HAP-1 (cell line): ENCODE results near the gene WLS.
"Not testable (repeated sequence)": the region's sequence is repeated elsewhere in the genome, so short reads cannot be mapped to it uniquely, and the experiment has no call there.

ENCODE experiments used
- DNase-seq, 2 experiments: peaks; one replicate each; pipeline ENCODE4 v3.0.0-alpha.2; 2016 to 2020; ENCODE audit warnings: low spot score in 2 of 2
- H3K27me3 ChIP-seq: fragments of 250-450 bp; sonication (Bioruptor Pico); 2 replicates; pipeline ENCODE4 v1.5.1; 2020; ENCODE audit warnings: low read depth, mild to moderate bottlenecking, moderate library complexity
- H3K36me3 ChIP-seq: fragments of 250-450 bp; sonication (Bioruptor Pico); replicated peaks from 2 replicates; pipeline ENCODE4 v1.5.1; 2020; ENCODE audit warnings: mild to moderate bottlenecking
- H3K4me1 ChIP-seq: fragments of 250-450 bp; sonication (Bioruptor Pico); 2 replicates; pipeline ENCODE4 v1.5.1; 2020; ENCODE audit warnings: mild to moderate bottlenecking
- H3K4me3 ChIP-seq: fragments of 250-450 bp; sonication (Bioruptor Pico); 2 replicates; pipeline ENCODE4 v1.5.1; 2020; ENCODE audit warnings: mild to moderate bottlenecking, moderate library complexity
- H3K9me3 ChIP-seq: fragments of 250-450 bp; sonication (Bioruptor Pico); 2 replicates; pipeline ENCODE4 v1.5.1; 2020; ENCODE audit warnings: mild to moderate bottlenecking, moderate library complexity
- in situ Hi-C: fragments of 300-500 bp; cut with MboI; formaldehyde crosslinking; loops from 3 replicates; pipeline ENCODE4 v1.14.3; 2020; ENCODE audit warnings: low sequenced_read_pairs, inconsistent platforms, mixed read lengths

Gene WLS

GRCh38 chr1:68232289-68233148, at the start of gene WLS:
TSS of gene WLS (minus strand) at chr1:68232523. CDS start at chr1:68232299, 224 bp downstream.
- Histone ChIP-seq H3K36me3 (no peaks in the 10 kb centered on the region), H3K9me3 (no peaks in the 10 kb centered on the region), H3K4me1 (peaks cover 39% of the 10 kb centered on the region), H3K27me3 (no peaks in the 10 kb centered on the region), H3K4me3 (peak within 1 kb of the TSS; percentile 71)
- in situ Hi-C loops, result no loop called here
- peak; percentile 85 to 90 for DNase-seq

GRCh38 chr1:68280286-68280685, 48.0 kb upstream of the WLS start:
- H3K4me3 ChIP-seq, result no peak overlapping the region
- DNase-seq, result no peak
- in situ Hi-C loops, result no loop called here
- peaks cover 4% of the 10 kb centered on the region; the same call in 1 of the 2 replicates for H3K4me1 ChIP-seq
- no peaks in the 10 kb centered on the region for H3K9me3 ChIP-seq
- H3K36me3 ChIP-seq, result no peaks in the 10 kb centered on the region
- H3K27me3 ChIP-seq, result no peaks in the 10 kb centered on the region

- in situ Hi-C loops, result no loop called here
- H3K4me3 ChIP-seq, result no peak overlapping the region
- DNase-seq, result no peak
- H3K9me3 ChIP-seq, result no peaks in the 10 kb centered on the region
- no peaks in the 10 kb centered on the region for H3K36me3 ChIP-seq
- H3K27me3 ChIP-seq, result no peaks in the 10 kb centered on the region
- peaks cover 4% of the 10 kb centered on the region; the same call in 1 of the 2 replicates for H3K4me1 ChIP-seq
These were observed 47.5 kb upstream of the WLS start for GRCh38 chr1:68279846-68280245.

GRCh38 chr1:68278221-68278620, 45.9 kb upstream of the WLS start:
- no peak for DNase-seq
- Histone ChIP-seq H3K4me1 (no peaks in the 10 kb centered on the region), H3K9me3 (no peaks in the 10 kb centered on the region), H3K4me3 (no peak overlapping the region), H3K36me3 (no peaks in the 10 kb centered on the region), H3K27me3 (no peaks in the 10 kb centered on the region)
- in situ Hi-C loops, result no loop called here

GRCh38 chr1:68276448-68276847, 44.1 kb upstream of the WLS start:
- DNase-seq, result no peak
- in situ Hi-C loops, result no loop called here
- Histone ChIP-seq H3K36me3 (no peaks in the 10 kb centered on the region), H3K9me3 (no peaks in the 10 kb centered on the region), H3K27me3 (no peaks in the 10 kb centered on the region), H3K4me3 (no peak overlapping the region), H3K4me1 (no peaks in the 10 kb centered on the region; the same call in 1 of the 2 replicates)

- H3K27me3 ChIP-seq, result no peaks in the 10 kb centered on the region
- in situ Hi-C loops, result no loop called here
- no peak overlapping the region for H3K4me3 ChIP-seq
- no peaks in the 10 kb centered on the region; the same call in 1 of the 2 replicates for H3K4me1 ChIP-seq
- DNase-seq, result no peak
- no peaks in the 10 kb centered on the region for H3K36me3 ChIP-seq
- H3K9me3 ChIP-seq, result no peaks in the 10 kb centered on the region
These were observed 41.2 kb upstream of the WLS start for GRCh38 chr1:68273530-68273929.

- no peaks in the 10 kb centered on the region for H3K9me3 ChIP-seq
- H3K4me1 ChIP-seq, result no peaks in the 10 kb centered on the region; the same call in 1 of the 2 replicates
- no peaks in the 10 kb centered on the region for H3K27me3 ChIP-seq
- H3K36me3 ChIP-seq, result no peaks in the 10 kb centered on the region
- H3K4me3 ChIP-seq, result no peak overlapping the region
- DNase-seq, result no peak
- in situ Hi-C loops, result no loop called here
These were observed 39.3 kb upstream of the WLS start for GRCh38 chr1:68271596-68271995.

GRCh38 chr1:68270951-68271350, 38.6 kb upstream of the WLS start:
- Histone ChIP-seq H3K27me3 (no peaks in the 10 kb centered on the region), H3K4me1 (no peaks in the 10 kb centered on the region; the same call in 1 of the 2 replicates), H3K9me3 (no peaks in the 10 kb centered on the region), H3K36me3 (no peaks in the 10 kb centered on the region), H3K4me3 (no peak overlapping the region)
- in situ Hi-C loops, result no loop called here
- DNase-seq, result no peak

GRCh38 chr1:68269637-68270430, 37.5 kb upstream of the WLS start:
- H3K9me3 ChIP-seq, result no peaks in the 10 kb centered on the region
- no peak for DNase-seq
- no peaks in the 10 kb centered on the region for H3K36me3 ChIP-seq
- no peaks in the 10 kb centered on the region; the same call in 1 of the 2 replicates for H3K4me1 ChIP-seq
- no peak overlapping the region for H3K4me3 ChIP-seq
- in situ Hi-C loops, result no loop called here
- no peaks in the 10 kb centered on the region for H3K27me3 ChIP-seq

- in situ Hi-C loops, result no loop called here
- no peaks in the 10 kb centered on the region; the same call in 1 of the 2 replicates for H3K4me1 ChIP-seq
- DNase-seq, result no peak
- H3K9me3 ChIP-seq, result no peaks in the 10 kb centered on the region
- H3K36me3 ChIP-seq, result no peaks in the 10 kb centered on the region
- H3K27me3 ChIP-seq, result no peaks in the 10 kb centered on the region
- no peak overlapping the region for H3K4me3 ChIP-seq
These were observed 36.7 kb upstream of the WLS start for GRCh38 chr1:68268896-68269483.

GRCh38 chr1:68256824-68257223, 24.5 kb upstream of the WLS start:
- H3K4me3 ChIP-seq, in situ Hi-C loops, H3K27me3 ChIP-seq, H3K36me3 ChIP-seq, H3K4me1 ChIP-seq, H3K9me3 ChIP-seq, DNase-seq: not testable (repeated sequence)

GRCh38 chr1:68255301-68255700, 23.0 kb upstream of the WLS start:
- no peaks in the 10 kb centered on the region for H3K9me3 ChIP-seq
- in situ Hi-C loops, result no loop called here
- DNase-seq, result no peak

GRCh38 chr1:68254667-68255226, 22.4 kb upstream of the WLS start:
- no peaks in the 10 kb centered on the region for H3K9me3 ChIP-seq
- in situ Hi-C loops, result no loop called here
- H3K4me1 ChIP-seq, result no peaks in the 10 kb centered on the region; the same call in 1 of the 2 replicates
- no peaks in the 10 kb centered on the region for H3K27me3 ChIP-seq
- no peak for DNase-seq
- H3K36me3 ChIP-seq, result no peaks in the 10 kb centered on the region
- no peak overlapping the region for H3K4me3 ChIP-seq

More at GRCh38 chr1:68255301-68255700, 23.0 kb upstream of the WLS start:
- Histone ChIP-seq H3K4me3 (no peak overlapping the region), H3K36me3 (no peaks in the 10 kb centered on the region), H3K27me3 (no peaks in the 10 kb centered on the region), H3K4me1 (no peaks in the 10 kb centered on the region; the same call in 1 of the 2 replicates)
